ENCODE measurements around the gene FREY1.

The FREY1 gene

DNA sequence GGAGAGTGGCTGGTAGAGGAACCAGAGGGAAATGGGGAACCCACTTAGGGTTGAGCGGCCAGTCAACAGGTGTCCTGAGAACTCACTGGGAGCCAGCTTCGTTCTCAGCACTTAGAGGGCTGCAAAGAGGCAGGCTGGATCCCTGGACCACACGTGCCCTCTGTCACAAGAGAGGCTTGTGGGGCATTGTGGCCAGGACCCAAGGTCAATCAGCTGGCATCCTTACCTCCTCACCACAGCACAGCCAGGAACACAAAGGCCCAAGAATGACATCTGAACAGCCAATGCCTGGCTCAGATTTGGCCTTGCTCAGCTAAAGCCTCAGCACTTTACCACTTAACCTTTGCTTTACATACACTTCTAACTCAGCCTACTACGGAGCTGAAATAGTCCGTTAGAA is 14.2 kb downstream of the FREY1 start:
- DNase-seq, result no peak

DNA sequence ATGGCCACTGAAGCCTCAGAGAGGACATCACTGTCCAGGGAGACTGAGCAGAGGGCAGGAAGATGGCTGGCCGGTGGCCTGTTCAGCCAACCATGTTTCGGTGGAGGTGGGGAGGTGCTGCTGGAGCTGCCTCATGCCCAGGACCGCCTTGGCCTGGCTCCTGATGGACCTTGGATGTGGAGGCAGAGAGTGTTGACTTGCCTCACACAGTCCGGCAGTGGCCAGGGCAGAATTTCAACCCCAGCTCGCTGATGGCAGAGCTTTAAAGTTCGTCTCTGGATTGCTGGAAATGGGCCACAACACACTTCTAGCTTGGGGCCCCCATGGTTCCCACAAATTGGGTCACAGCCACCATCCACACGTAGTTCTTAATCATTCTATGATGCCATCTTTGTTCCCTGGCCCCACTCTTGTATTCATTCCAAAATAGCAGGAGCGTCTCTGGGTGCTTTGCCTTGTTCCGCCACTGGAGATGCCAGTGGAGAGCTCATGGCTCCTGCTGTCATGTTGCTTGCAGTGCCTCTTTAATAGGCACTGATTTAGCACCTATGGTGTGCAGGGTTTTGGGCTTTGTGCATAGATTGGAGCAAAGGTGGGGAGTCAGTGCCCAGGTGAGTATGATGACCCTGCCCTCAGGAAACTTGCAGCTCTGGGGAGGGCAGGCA is 16.1 kb downstream of the FREY1 start:
- DNase-seq, result no peak

DNA sequence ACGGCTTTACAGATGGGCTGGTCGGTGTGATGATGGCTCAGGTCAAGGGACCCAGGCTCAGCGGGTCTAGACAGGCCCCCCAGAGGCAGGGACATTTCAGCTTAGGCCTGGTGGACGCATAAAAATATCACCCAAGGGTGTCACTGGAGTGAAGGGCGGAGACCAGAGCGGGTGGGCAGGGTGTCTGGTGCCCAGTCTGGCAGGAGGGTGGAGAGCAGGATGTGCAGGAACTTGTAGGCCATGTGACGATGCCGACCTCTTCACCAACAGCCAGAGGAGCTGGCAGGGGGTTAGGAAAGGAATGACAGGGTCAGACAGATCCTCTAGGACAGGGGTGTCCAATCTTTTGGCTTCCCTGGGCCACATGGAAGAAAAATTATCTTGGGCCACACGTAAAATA is 17.1 kb downstream of the FREY1 start:
- no peak for DNase-seq

DNA sequence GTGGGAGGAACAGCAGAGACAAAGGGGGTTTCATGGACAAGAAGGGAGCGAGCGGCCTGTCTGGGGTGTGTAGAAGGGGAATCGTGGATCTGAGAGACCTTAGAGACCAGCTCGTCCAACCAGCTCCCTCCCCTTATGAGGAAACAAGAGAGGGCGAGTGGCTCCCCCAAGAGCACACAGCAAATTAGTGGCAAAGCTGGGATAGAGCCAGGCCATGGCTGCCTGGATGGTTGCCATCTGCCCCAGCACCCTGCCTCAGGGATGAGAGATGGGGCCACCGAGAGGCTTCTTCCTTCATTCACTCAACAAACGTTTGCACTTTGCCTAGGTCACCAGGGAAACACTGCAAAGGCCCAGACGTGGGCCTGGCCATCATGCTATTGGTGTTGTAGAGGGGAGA is 17.5 kb downstream of the FREY1 start:
- no peak for DNase-seq

DNA sequence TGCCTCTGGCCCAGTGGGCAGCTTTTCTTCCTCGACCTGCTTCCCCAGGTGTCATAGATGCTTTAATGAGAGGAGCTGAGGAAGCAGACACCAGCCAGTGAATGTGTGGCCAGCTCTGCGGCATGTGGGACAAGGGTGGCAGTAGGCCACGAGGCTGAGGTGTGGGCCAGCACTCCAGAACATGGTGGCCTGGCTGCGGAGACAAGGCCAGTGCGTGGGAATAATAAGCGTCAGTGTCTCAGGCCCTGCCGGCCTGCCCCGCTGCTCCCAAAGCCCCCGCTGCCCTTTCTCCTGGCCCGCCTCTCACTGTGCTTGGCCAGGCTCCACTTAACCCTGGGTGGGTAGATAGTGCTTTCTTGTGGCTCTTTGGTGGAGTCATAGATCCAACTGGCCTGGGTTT is 19.5 kb downstream of the FREY1 start:
- no peak for DNase-seq

DNA sequence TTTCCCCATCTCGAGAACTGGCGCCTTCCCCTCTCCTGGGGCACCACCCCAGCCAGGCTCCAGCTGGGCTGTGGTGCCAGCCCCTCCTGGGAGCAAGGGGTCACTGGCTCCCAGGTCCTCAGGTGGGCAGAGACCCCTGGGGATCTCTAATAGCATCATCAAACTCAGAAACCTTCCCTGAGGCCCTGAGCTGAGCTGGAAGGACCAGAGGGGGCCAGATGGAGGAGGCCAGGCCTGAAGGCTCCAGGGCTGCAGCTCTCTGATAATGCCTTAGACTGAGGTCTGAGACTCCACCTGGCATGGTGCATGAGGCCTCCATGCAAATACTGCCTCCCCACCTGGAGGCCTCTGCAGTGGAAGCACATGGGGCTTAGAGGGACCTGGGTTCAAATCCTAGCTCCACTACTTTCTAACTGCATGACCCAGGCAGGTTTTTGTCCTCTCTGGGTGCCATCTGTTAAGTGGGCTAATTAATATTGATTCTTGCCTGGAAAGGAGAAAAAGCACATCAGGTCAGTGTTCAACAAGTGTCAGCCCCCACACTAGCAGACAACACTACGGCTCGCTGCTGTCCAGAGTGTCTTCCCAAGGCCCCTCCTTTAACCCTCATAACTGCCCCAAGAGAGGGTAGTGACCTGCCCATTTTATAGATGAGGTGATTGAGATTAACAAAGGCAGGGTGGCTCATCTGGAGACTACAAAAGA is 20.1 kb downstream of the FREY1 start:
- no peak for DNase-seq

DNA sequence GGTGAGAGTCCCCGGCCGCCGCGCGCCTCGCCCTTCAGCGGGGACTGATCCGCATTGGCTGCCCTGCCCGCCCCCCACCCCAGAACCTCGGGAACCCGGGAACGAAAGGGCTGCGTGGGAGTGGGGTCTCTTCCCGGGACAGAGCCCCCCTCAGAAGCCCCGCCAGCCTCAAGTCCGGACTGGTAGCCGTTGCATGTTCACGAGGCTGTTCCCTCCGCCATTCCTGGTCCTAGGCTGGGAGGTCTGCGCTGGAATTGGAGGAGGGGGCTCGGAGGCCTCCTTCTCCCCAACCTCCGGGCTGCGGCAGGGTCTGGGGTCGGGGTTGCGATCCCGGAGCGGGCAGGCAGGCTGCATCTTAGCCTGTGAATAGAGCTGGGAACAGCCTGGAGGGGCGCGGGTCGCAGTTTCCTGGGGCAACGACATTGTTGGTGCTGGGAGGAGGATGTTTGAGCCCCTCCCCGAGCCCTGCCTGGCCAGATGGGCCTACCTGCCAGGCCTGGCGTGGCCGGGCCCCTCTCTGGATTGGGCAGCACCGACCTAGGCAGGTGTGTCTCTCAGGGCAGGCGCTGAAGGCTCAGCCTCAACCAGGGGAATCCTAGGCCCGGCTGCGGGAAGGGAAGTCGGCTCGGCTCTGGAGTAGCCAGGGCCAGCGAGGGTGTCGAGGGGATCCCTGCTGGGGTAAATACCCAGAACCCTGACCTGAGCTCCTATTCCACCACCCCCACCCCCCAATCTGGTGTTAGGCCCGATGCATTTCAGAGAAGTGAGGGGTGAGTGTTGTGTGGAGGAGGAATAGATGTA is 20.9 kb downstream of the FREY1 start:
- no peak for DNase-seq

DNA sequence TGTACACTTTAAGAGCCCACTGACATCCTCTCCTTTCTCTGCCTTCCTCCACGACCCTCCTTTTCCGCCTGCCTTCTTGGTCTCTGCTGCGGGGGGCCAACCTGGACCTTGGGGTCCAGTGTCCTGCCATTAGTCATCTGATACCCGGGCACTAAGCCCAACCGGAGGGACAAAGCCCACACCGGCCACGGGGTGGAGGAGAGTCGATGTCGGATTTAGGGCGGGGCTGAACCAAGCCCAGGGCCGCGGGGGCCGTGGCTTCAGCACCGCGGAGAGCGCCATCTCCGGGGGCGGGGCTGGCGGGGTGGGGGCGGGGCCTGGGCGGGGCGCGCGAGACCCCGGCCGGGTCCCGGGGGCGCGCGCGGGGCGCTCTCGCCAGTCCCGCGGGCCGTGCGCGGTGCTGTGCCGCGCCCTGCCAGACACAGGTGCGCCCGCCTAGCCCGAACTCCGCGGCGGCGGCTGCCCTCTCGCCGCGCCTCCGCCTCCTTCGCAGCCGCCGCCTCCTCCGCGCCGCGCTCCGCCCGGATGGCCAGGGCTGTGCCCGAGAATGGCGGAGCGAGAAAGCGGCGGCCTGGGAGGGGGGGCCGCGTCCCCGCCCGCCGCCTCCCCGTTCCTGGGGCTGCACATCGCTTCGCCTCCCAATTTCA is 21.7 kb downstream of the FREY1 start, which contains the start of gene MAPK8IP1:
Gene MAPK8IP1 (plus strand): TSS at position 378 of the 647 bp plus-strand sequence. CDS start 170 bp downstream, at position 548.
- peak; percentile 48 for DNase-seq

DNA sequence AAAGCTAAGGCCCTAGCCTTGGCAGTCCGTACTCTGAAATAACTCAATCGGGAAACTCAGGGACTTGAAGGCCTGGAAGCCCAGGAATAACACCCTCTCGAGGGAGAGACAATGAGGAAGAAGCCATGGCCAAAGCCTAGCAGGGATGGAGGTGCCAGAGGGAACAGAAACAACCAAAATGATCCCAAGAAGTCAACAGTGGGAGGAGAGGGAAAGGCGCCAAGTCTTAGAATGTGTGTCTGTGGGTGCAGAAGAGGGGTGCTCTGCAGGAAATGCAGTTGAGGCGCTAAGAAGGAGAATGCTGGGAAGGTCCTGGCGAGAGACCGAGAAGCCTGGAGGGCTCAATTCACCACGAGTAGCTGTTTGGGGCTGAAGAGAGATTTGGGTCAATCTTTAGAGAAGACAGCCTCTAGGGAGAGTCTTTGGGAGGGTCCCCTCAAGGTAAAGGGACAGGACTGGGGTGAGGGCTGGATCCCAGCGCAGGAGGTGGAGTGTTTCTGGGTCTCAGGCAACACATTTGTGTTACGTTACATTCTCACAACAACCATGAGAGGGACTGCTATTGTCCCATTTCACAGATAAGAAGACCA is 22.4 kb downstream of the FREY1 start:
- no peak for DNase-seq

DNA sequence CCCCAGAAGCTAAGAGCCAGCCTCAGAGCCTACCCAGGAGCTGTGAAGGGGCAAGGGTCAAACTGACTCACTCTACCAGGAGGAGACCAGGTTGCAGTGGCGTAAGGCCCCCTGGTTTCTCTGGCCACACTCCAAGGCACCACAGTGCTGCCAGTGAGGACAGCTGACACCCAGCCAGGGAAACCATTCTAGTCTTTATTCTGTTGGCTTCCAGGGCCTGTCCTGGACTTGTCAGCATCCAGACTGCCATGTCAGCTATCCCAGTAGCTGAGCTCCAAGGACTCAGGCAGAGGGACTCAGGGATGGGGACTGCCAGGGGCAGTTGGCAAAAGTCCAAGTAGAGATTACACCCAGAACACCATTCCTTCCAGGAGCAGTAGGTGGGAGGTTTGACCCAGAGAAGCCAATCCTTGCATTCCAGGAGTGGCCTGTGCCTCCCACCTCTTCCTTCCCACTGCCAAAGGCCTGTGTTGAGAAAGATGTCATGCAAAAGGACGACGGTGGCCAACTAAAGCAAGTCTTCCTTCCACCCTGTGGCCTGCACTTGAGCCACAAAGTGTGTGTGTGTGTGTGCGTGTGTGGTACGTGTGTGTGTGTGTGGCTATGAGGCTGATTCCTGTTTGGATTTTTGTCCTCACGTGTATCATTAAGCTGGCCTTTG is 25.2 kb downstream of the FREY1 start:
- DNase-seq, result no peak

DNA sequence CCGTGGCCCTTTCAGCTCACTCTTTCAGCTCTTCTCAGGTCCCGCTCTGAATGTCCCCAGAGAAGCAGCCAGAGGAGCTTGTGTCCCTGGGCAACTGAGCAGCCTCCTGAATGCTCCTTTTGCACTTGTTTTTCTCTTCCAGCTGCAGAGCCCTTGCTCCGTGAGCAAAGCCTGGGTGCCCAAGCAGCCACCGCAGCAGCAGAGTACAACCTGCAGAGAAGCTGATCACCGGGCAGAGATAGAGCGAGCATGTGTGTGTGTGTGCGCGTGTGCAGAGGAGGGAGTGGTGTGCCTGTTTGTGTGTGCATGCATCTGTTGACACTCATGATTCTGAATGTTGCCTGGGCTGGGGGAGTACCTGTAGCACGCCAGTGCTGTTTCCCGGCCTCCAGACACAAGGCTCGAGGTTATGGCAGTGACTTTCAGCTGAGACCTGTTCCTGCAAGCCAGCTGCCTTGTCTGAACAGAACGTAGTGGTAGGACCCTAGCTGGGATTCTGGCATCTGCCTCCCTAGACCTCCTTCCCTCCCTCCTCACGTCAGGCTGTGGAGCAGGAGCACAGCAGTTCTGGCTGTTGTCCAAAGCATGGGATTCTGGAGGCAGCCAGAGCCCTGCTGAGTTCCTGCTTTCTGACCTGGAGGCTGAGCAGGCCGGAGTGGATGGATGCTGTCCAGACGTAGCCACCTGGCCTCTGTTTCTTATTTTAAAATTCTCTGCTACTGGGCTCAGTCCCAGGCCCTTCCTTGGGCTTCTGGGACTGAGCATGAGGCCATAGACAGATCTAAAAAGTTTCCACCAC is 26.1 kb downstream of the FREY1 start:
- peak; percentile 6 for DNase-seq

DNA sequence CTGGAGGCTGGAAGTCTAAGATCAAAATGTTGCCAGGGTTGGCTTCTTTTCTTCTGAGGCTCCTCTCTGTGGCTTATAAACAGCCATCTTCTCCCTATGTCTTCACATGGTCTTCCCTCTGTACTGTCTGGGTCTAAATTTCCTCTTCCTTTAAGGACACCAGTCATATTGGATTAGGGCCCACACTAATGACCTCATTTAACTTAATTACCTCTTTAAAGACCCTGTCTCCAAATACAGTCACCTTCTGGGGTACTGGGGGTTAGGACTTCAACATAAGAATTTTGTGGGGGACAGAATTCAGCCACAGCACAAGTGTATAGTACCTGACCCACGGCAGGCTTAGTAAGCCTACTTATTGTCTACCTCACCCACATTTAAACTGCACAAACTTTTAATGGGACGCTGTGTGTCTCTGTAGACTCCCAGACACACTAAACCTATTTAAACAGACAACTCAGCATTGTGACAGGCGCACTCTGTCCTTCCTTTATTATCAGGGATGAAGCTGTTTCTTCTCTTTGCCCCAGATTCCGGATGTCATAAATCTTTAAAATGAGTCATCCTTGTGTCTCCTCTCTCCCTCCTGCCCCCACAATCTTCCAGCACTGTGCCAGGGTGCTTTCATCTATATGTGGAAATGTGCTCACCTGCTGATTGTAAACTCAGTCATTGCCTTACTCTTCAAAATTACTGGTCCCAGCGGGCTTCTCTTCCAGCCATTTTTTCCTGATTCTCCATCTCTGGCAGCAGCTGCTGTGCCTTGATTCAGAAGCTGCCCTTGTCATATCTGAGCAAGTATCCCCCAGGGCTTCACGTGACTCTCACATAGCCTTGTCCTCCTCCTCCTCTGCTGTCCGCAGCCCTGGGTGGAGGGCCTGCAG is 27.0 kb downstream of the FREY1 start:
- peak; percentile 56 for DNase-seq

DNA sequence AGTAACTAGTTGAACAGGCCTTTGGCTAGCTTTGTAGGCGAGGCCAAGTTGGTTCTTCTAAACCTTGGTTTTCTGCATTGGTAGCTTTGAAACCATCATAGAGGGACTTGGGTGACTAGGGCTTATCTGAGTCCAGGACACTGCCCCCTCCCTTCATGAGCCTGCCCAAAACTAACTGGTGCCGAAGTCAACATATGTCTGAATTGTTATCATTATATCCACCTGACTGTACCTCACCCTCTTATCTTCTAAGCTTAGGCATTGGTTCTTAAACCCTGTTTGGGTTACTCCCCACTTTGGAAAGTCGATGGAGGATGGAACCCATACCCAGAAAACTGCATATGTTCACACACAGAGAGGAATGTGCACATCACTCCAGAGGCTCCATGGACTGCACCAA is 29.2 kb downstream of the FREY1 start:
- DNase-seq, result no peak

DNA sequence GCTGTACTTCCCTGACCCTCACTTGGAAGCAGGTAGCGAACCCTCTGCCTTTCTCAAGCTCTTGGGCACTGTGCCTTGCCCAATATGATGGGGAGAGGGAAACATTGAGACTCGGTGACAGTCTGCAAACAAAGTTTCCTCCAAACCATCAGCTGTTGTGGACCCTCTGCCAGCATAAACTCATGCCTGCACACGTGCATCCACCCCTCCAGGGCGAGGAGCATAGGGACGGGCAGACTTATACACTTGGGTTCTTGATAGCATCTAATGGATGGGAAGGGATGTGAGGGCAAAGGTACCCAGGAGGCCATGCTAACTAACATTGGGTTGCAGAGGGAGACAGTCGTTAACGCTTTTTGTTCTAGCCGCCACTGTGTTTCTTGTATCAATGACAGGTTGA is 29.9 kb downstream of the FREY1 start:
- no peak for DNase-seq

DNA sequence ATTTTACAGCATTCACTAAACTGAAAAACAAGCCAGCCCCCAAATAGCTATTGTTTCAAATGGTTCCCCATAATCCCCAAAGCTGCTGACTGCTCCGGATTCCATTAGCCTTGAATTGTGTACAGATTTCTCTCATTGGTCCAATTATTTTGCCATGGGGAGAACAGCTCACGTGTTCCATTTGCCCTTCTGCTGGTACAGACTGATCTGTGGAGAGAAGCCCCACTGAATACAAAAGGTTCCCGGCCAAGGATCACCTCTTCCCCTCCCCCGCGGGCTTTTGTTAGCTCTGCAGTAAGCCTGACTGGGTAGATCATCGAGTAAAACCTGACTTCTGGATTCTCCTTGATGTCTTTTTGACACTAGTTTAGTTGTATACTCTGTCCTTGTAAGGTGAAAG is 30.7 kb downstream of the FREY1 start:
- DNase-seq, result no peak

DNA sequence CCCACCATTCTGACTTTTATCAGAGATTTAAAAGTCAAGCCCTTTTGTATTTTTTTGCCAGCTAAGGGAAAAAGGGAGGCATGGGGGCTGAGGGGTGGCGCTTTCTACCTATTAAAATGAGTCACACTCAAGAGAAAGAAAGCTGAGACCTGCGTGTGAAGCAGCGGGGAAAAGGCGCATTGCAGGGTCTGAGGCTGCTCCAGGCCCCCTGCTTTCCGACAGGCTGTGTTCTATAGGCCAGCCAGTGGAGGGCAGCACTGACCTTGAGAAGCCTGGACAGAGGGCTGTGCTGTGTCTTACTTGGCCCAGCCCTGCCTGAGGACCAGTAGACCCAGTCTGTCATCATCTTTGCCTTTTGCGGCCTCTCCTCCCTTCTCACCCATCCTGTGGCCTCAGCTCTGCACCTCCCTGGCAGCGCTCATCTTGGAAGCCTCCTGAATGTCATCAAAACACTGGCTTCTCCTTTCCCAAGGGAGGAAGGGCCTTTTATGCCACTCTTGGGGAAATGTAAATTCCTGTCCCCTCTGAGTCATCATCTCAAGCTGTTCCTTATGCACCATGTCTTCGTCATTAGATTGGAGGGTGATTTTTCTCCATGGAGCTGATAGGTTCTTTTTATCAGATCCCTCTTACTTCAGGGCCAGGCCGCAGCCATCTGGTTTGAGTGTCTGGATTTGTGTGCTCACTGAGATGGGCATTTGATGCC is 34.3 kb downstream of the FREY1 start:
- DNase-seq, result peak; percentile 25

DNA sequence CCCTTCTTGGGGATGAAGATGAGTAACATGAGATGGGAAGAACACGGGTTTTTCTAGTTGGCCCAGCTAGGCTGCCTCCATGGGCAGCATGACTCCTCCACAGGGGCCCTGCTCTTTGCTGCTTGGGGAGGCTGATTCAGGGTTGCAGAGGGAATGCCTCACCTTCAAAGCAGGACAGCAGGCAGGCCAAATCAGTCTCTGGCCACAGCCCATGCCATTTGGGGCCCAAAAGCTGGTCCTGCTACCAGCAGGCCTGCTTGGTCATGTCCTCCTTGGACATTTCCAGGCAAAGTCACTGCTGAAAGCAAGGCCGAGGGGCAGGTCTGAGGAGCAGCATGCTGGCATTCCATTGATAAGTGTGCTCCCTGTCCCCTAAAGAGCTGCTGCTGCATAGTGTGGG is 35.4 kb downstream of the FREY1 start:
- no peak for DNase-seq

DNA sequence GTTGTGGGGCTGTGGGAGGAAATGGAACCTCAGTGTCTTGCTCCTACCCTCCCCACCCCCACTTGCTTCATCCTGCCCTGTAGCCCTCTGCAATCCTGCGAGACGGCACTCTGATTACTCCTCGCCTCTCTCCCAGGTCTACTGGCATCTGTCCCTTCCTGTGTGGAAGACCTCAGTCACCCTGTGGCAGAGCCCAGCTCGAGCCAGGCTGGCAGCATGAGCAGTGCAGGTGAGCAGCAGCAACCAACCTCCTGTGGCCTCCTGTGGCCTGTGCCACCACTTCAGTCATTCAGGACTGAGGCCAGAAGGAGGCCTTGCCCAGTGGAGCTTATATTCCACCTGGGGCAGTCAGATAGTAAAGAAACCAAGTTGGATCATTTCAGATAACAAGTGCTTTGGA is 36.4 kb downstream of the FREY1 start:
- DNase-seq, result no peak

DNA sequence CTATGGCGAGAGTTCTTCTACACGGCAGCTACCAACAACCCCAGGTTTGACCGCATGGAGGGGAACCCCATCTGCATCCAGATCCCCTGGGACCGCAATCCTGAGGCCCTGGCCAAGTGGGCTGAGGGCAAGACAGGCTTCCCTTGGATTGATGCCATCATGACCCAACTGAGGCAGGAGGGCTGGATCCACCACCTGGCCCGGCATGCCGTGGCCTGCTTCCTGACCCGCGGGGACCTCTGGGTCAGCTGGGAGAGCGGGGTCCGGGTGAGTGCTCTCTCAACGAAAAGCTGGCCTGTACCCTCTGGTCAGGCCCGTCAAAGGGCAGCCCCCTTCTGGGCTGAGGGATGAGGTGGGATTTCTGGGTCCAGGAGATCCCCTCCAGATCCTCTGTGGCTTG is 37.5 kb downstream of the FREY1 start:
- DNase-seq, result no peak

DNA sequence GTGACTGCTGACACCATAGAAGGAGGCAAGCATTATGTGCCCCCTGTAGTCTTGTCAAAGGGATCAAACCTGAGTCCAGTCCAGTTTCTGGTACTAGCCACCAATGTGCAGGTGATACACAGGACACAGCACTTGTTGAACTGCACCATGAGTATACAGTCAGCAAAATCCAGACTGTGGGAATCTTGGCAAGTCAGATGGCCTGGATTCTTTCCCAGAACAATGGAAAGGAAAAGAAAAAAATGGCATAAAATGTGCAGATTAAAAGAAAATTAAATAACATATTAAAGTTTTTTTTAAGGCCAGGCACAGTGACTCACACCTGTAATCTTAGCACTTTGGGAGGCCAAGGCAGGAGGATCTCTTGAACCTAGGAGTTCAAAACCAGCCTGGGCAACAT is 43.0 kb downstream of the FREY1 start:
- DNase-seq, result no peak
